Frontal cortex (tissue), 4 donors: Measurements from ENCODE around the gene TSPAN14. TPM values are rescaled to one million over a fixed set of nuclear protein-coding genes. Genes with fewer than 3 reads are reported as not detected.
"Not testable (repeated sequence)": the region's sequence is repeated elsewhere in the genome, so short reads cannot be mapped to it uniquely, and the experiment has no call there.

Experiments used
- DNase-seq, 2 donors: peaks; one replicate each; pipeline ENCODE4 v3.0.0; 2012; ENCODE audit warnings: low spot score in 2 of 2
- FAIRE-seq: peaks from 2 replicates; lab custom pipeline; 2012; peaks lifted over from hg19 to GRCh38; lab: Jason Lieb, UNC
- total RNA-seq: library from RNA; depleted of rRNA; stranded (reverse); fragments of >200 nt; gene quantifications from one replicate; pipeline ENCODE4 v1.2.3, GENCODE V29; 2014
- donor health status: control.
- donor health status: control.
- donor health status: control.

Gene TSPAN14
- total RNA-seq, 1 donor from 2014 or later: 17.9 TPM

GRCh38 chr10:80518143-80518806, 64.2 kb downstream of the TSPAN14 start:
- DNase-seq (no peak), FAIRE-seq (no peak)

- DNase-seq: no peak
- no peak for FAIRE-seq
These were observed 64.8 kb downstream of the TSPAN14 start for GRCh38 chr10:80518807-80519360.

GRCh38 chr10:80519936-80520650, 66.0 kb downstream of the TSPAN14 start:
- no peak for DNase-seq
- no peak for FAIRE-seq

GRCh38 chr10:80520661-80521470, 66.8 kb downstream of the TSPAN14 start:
- DNase-seq: no peak
- FAIRE-seq: no peak

GRCh38 chr10:80522756-80523363, 68.8 kb downstream of the TSPAN14 start:
- DNase-seq (no peak), FAIRE-seq (no peak)

- FAIRE-seq (no peak), DNase-seq (no peak)
These were observed 69.7 kb downstream of the TSPAN14 start for GRCh38 chr10:80523773-80524172.

- FAIRE-seq (no peak), DNase-seq (no peak)
These were observed 70.2 kb downstream of the TSPAN14 start for GRCh38 chr10:80524190-80524909.

- no peak for DNase-seq
- FAIRE-seq: no peak
These were observed 72.1 kb downstream of the TSPAN14 start for GRCh38 chr10:80526218-80526617.

GRCh38 chr10:80526742-80527141, 72.6 kb downstream of the TSPAN14 start:
- FAIRE-seq (no peak), DNase-seq (no peak)

GRCh38 chr10:80528185-80528700, 74.1 kb downstream of the TSPAN14 start:
- FAIRE-seq: no peak
- DNase-seq: no peak

GRCh38 chr10:80528901-80529300, 74.8 kb downstream of the TSPAN14 start:
- no peak for FAIRE-seq
- no peak for DNase-seq

GRCh38 chr10:80529604-80530003, 75.5 kb downstream of the TSPAN14 start:
- FAIRE-seq: no peak
- DNase-seq: no peak

- DNase-seq (no peak), FAIRE-seq (no peak)
These were observed 76.1 kb downstream of the TSPAN14 start for GRCh38 chr10:80530251-80530650.

GRCh38 chr10:80530816-80531215, 76.7 kb downstream of the TSPAN14 start:
- no peak for FAIRE-seq

GRCh38 chr10:80532571-80532970, 78.5 kb downstream of the TSPAN14 start:
- no peak for FAIRE-seq
- DNase-seq: no peak

More at GRCh38 chr10:80530816-80531215, 76.7 kb downstream of the TSPAN14 start:
- no peak for DNase-seq

GRCh38 chr10:80534059-80534458, 79.9 kb downstream of the TSPAN14 start:
- FAIRE-seq: not testable (repeated sequence)

GRCh38 chr10:80534646-80535045, 80.5 kb downstream of the TSPAN14 start:
- not testable (repeated sequence) for FAIRE-seq, DNase-seq

More at GRCh38 chr10:80534059-80534458, 79.9 kb downstream of the TSPAN14 start:
- not testable (repeated sequence) for DNase-seq

- DNase-seq (peak; percentile 56 to 70), FAIRE-seq (no peak)
These were observed 81.7 kb downstream of the TSPAN14 start for GRCh38 chr10:80535671-80536360.
